Testis (tissue), 3 donors: ENCODE data around the gene CFAP46. TPM values are rescaled to one million over a fixed set of nuclear protein-coding genes. Genes with fewer than 3 reads are reported as not detected.

Experiments used
- DNase-seq: peaks from one replicate; pipeline ENCODE4 v3.0.0-alpha.2; 2019
- H3K27ac ChIP-seq, 2 donors: fragments of 200-600 bp; sonication (generic); one replicate each; pipeline ENCODE4 v1.5.1; 2019
- H3K27me3 ChIP-seq: fragments of 200-600 bp; sonication (generic); one replicate; pipeline ENCODE4 v1.5.1; 2019
- H3K36me3 ChIP-seq: fragments of 200-600 bp; sonication (generic); one replicate; pipeline ENCODE4 v1.5.1; 2017; ENCODE audit warnings: low read depth; ENCODE audit errors: missing control alignments
- H3K4me1 ChIP-seq: fragments of 200-600 bp; sonication (generic); one replicate; pipeline ENCODE4 v1.5.1; 2019
- H3K4me3 ChIP-seq, 2 donors: fragments of 200-600 bp; sonication (generic); one replicate each; pipeline ENCODE4 v1.5.1; 2017 to 2019
- H3K9me3 ChIP-seq: fragments of 200-600 bp; sonication (generic); one replicate; pipeline ENCODE4 v1.5.1; 2017
- CTCF ChIP-seq, 3 experiments: fragments of 450-650 bp in 2 of 3; fragments of 200-600 bp in 1 of 3; sonication (generic) in 1 of 3; IDR thresholded peaks; one replicate each; pipeline ENCODE4 v1.5.1; 2016 to 2019; ENCODE audit warnings: antibody characterized with exemption in 3 of 3, mild to moderate bottlenecking in 2 of 3, moderate library complexity in 1 of 3
- POLR2A ChIP-seq: fragments of 450-650 bp; IDR thresholded peaks from one replicate; pipeline ENCODE4 v1.6.1; 2017; ENCODE audit warnings: antibody characterized with exemption, mild to moderate bottlenecking, moderate library complexity
- WGBS, 2 donors: methylation state at CpG; one replicate each; pipeline ENCODE4 v1.1.5; 2018; 5-methylcytosine and 5-hydroxymethylcytosine counted together
- intact Hi-C: fragments of 100-400 bp; cut with DNase I; formaldehyde crosslinking; loops from one replicate; pipeline ENCODE4 v1.15.1; 2023; ENCODE audit warnings: low total_unique reads
- polyA plus RNA-seq: library from polyadenylated mRNA; stranded (reverse); fragments of 350-450 nt; fragmentation: Illumina TruSeq; extraction: RNeasy Lipid Tissue Mini Kit (QIAGEN cat#74804); gene quantifications from one replicate; pipeline ENCODE4 v1.2.3, GENCODE V29; 2014; ENCODE audit warnings: low read depth, low replicate concordance; ENCODE audit not compliant: insufficient read depth
- total RNA-seq, 2 donors: library from RNA; depleted of rRNA; stranded (reverse); fragments of >200 nt; gene quantifications; one replicate each; pipeline ENCODE4 v1.2.3, GENCODE V29; 2016

The CFAP46 gene
- total and polyA plus RNA-seq, 3 donors from 2014 or later, result 36.0 to 67.6 (median 59.0) TPM

DNA sequence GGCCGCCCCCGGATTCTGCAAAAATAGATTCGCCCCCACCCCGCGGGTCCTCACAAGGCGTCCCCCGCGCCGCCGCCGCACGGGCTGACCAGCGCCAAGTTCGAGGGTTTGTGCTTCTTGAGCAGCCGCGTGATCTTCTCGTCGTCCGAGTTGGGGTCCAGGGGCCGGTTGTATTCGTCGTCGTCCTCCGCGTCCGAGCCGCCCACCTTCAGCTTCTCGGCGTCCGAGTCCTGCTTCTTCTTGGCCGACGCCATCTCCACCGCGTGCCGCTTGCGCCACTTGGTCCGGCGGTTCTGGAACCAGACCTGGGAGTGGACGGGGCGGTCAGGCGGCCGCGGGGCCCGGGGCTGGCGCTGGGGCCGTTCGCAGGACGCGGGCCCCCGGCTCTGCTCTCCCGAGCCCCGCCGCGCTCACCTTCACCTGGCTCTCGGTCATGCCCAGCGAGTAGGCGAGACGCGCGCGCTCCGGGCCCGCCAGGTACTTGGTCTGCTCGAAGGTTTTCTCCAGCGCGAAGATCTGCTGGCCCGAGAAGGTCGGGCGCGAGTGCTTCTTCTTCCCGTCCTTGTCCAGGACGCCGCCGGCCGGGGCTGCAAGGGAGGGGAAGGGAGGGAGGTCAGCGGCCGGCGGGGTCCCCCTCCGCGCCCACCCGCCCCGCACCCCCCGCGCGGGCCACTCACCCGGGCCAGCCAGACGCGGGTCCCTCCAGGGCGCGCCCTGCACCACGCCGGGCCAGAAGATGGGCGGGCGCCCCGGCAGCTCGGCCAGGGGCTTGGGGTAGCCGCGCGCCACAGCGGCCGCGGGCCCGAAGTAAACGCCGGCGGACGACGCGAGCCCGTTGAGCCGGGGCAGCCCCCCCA lies 157.3 kb downstream of the CFAP46 start:
- no peak for DNase-seq
- Histone ChIP-seq H3K4me1 (peaks cover 13% of the 10 kb centered on the region), H3K9me3 (no peaks in the 10 kb centered on the region), H3K36me3 (no peaks in the 10 kb centered on the region), H3K4me3 (peak overlapping the region; percentile 6 to 43), H3K27me3 (no peaks in the 10 kb centered on the region), H3K27ac (no peak overlapping the region)
- WGBS, 2 donors, result 0 to 3% methylated on average over 2 to 106 of the region's 111 CpGs
- intact Hi-C loops, result no loop called here
- TF ChIP-seq CTCF (IDR thresholded peaks at IDR 0.05), result no peak
- no peak for TF ChIP-seq POLR2A

DNA sequence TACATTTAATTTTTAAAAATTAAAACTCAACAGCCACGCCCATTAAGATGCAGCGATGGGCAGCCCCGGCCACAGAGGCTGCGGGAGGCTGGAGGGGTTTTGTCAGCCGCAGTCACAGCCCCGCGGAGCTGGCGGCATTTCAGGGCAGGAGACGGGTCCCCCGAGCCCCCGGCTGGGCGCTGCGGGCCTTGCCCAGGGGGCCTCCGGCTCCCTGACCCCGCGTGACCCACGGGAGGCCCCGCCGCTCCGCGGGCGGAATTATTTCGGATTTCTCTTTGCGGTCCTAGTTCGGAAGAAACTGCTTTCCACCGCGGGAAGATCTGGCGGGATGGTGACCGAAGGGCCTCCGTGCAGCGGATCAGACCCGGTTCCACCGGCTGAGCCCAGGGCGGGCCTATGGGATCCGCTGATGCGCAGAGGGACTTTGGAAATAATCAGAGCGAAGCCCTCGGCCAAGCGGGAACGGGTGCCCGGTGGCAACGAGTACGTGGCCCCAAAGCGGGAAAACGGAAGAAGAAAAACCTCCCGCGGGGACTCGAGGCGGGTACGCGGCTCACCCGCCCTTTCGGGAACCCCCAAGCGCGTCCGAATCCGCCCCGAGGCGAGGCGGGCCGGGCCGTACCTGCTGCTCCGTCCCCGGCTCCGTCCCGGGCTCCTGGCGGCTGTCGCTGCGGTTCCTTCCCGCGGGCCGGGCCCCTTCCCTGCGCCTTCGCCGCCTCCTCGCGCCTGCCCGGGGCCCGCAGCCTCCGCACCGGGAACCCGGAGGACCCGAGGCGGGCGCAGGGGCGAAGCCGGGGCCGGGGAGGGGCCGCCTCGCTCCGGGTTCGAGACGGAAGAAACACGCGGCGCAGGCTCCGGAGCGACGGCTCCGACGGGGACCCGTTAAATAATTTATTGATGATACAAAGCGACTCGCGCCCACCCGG lies 158.2 kb downstream of the CFAP46 start:
- Histone ChIP-seq H3K4me1 (peaks cover 13% of the 10 kb centered on the region), H3K9me3 (no peaks in the 10 kb centered on the region), H3K27ac (no peak overlapping the region), H3K27me3 (no peaks in the 10 kb centered on the region), H3K36me3 (no peaks in the 10 kb centered on the region), H3K4me3 (peak overlapping the region; percentile 6 to 43)
- WGBS, 2 donors, result 28 to 47% methylated on average over 8 to 95 of the region's 106 CpGs
- no peak for DNase-seq
- no peak for TF ChIP-seq CTCF (IDR thresholded peaks at IDR 0.05)
- TF ChIP-seq POLR2A, result no peak
- intact Hi-C loops, result no loop called here

DNA sequence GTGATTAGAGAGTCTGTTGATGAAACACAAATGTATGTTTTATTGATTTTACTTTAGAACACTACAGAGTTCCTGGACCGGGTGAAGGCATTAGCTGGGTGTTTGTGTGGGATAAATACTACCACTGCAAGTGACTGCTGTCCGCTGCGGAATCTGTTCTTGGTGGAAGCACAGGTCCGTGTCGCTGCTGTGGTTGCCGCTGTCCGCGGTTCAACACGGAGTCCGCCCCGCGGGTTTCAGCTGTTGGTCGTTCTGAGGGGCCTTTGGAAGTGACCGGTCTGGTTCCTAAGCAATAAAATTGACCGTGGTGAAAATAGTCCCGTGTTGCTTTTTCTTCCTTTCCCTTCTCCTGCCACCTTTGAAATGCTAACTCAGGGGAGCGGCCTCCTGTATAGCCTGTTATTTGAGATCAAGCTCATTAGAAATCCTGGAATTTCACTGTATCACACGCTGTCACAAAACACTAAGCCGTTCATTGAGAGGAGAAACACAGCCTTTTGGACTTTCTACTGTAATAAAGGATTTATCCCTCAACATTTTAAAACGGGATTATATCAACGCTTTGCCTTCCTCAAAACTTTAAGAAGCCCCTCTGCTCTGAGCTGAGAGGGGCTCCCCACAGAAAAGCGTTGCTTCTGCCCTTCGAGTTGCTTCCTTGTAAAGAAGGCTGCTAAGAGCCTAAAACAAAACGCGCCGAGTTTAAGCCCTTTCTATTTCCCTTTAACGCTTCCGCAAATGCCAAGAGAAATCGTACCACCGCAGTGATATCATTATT lies 159.0 kb downstream of the CFAP46 start:
- TF ChIP-seq POLR2A (no peak), CTCF (IDR thresholded peaks at IDR 0.05) (no peak)
- no peak for DNase-seq
- WGBS, 2 donors, result 64 to 79% methylated on average over 30 of the region's 30 CpGs
- Histone ChIP-seq H3K27ac (no peak overlapping the region), H3K36me3 (no peaks in the 10 kb centered on the region), H3K9me3 (no peaks in the 10 kb centered on the region), H3K4me1 (peaks cover 13% of the 10 kb centered on the region), H3K4me3 (peak overlapping the region in 1 of 2 donors; percentile 43), H3K27me3 (no peaks in the 10 kb centered on the region)
- intact Hi-C loops, result no loop called here

DNA sequence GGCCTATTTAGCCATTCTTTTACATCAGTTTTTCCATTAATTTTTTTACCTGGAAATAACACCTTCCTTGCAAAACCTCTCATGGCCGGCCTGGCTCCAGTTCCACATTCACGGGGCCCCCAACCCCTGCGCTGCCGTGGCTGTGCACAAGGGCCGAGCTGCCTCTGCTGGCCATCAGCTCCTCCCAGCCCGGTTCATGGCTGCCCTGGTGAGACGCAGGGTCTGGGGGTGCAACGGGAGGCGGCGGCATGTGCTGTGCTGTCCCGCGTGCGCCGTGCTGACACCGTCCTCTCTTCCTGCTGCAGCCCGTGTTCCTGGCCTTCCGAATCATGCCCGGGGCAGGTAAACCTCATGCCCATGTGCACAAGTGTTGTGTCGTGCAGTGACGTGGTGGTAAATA lies 160.8 kb downstream of the CFAP46 start:
- 94 to 97% methylated on average over 20 of the region's 20 CpGs for WGBS, 2 donors
- H3K27ac ChIP-seq, result no peak overlapping the region
- H3K36me3 ChIP-seq, result no peaks in the 10 kb centered on the region
- no peak overlapping the region for H3K4me3 ChIP-seq
- intact Hi-C loops, result no loop called here
- H3K27me3 ChIP-seq, result no peaks in the 10 kb centered on the region
- H3K4me1 ChIP-seq, result peaks cover 3% of the 10 kb centered on the region
- TF ChIP-seq POLR2A, result no peak
- no peak for DNase-seq
- H3K9me3 ChIP-seq, result no peaks in the 10 kb centered on the region
